ENCODE data around the gene MICAL3.
A peak's percentile ranks its signal among the peaks of the same experiment; 100 is the strongest.
"Not testable (repeated sequence)": the region's sequence is repeated elsewhere in the genome, so short reads cannot be mapped to it uniquely, and the experiment has no call there.

Gene MICAL3

GRCh38 chr22:18068381-18068988 lies 44.1 kb upstream of the MICAL3 start:
- peaks cover 0 to 26% (median 24%) of the 10 kb centered on the region in 5 donors for H3K4me1 ChIP-seq (ENCODE audit: control insufficient read depth in 5 of 5, insufficient read depth in 5 of 5, low read length in 5 of 5)
- H3K27ac ChIP-seq (ENCODE audit: low read depth, low read length) = peak overlapping the region; percentile 69
- peaks cover 0 to 2% (median 0%) of the 10 kb centered on the region in 5 donors for H3K27me3 ChIP-seq (ENCODE audit: control insufficient read depth in 5 of 5, insufficient read depth in 4 of 5, low read length in 5 of 5)
- peak overlapping the region in 2 of 5 donors; percentile 0 to 36 for H3K9ac ChIP-seq (ENCODE audit: low read length in 5 of 5)
- H3K9me3 ChIP-seq (ENCODE audit: control insufficient read depth in 5 of 5, low read length in 5 of 5) = no peaks in the 10 kb centered on the region
- H3K4me3 ChIP-seq (ENCODE audit: low read depth in 1 of 5, low read length in 5 of 5) = no peak overlapping the region
- H3K36me3 ChIP-seq (ENCODE audit: control insufficient read depth in 5 of 5, insufficient read depth in 5 of 5, low read length in 5 of 5) = no peaks in the 10 kb centered on the region

GRCh38 chr22:18067548-18068341 lies 43.4 kb upstream of the MICAL3 start:
- peaks cover 0 to 26% (median 24%) of the 10 kb centered on the region in 5 donors for H3K4me1 ChIP-seq (ENCODE audit: control insufficient read depth in 5 of 5, insufficient read depth in 5 of 5, low read length in 5 of 5)
- no peak overlapping the region for H3K4me3 ChIP-seq (ENCODE audit: low read depth in 1 of 5, low read length in 5 of 5)
- H3K27me3 ChIP-seq (ENCODE audit: control insufficient read depth in 5 of 5, insufficient read depth in 4 of 5, low read length in 5 of 5) = peaks cover 0 to 2% (median 0%) of the 10 kb centered on the region in 5 donors
- H3K36me3 ChIP-seq (ENCODE audit: control insufficient read depth in 5 of 5, insufficient read depth in 5 of 5, low read length in 5 of 5) = no peaks in the 10 kb centered on the region
- no peaks in the 10 kb centered on the region for H3K9me3 ChIP-seq (ENCODE audit: control insufficient read depth in 5 of 5, low read length in 5 of 5)
- H3K9ac ChIP-seq (ENCODE audit: low read length in 5 of 5) = peak overlapping the region in 1 of 5 donors; percentile 36
- peak overlapping the region; percentile 69 for H3K27ac ChIP-seq (ENCODE audit: low read depth, low read length)

GRCh38 chr22:18067121-18067520 lies 42.8 kb upstream of the MICAL3 start:
- Histone ChIP-seq H3K9me3 (ENCODE audit: control insufficient read depth in 5 of 5, low read length in 5 of 5) (no peaks in the 10 kb centered on the region), H3K36me3 (ENCODE audit: control insufficient read depth in 5 of 5, insufficient read depth in 5 of 5, low read length in 5 of 5) (no peaks in the 10 kb centered on the region), H3K4me3 (ENCODE audit: low read depth in 1 of 5, low read length in 5 of 5) (no peak overlapping the region), H3K9ac (ENCODE audit: low read length in 5 of 5) (no peak overlapping the region), H3K27me3 (ENCODE audit: control insufficient read depth in 5 of 5, insufficient read depth in 4 of 5, low read length in 5 of 5) (peaks cover 0 to 2% (median 0%) of the 10 kb centered on the region in 5 donors), H3K4me1 (ENCODE audit: control insufficient read depth in 5 of 5, insufficient read depth in 5 of 5, low read length in 5 of 5) (peaks cover 0 to 26% (median 24%) of the 10 kb centered on the region in 5 donors), H3K27ac (ENCODE audit: low read depth, low read length) (peak overlapping the region; percentile 69)

- no peaks in the 10 kb centered on the region for H3K9me3 ChIP-seq (ENCODE audit: control insufficient read depth in 5 of 5, low read length in 5 of 5)
- peak overlapping the region in 1 of 5 donors; percentile 19 for H3K9ac ChIP-seq (ENCODE audit: low read length in 5 of 5)
- H3K36me3 ChIP-seq (ENCODE audit: control insufficient read depth in 5 of 5, insufficient read depth in 5 of 5, low read length in 5 of 5) = no peaks in the 10 kb centered on the region
- H3K4me3 ChIP-seq (ENCODE audit: low read depth in 1 of 5, low read length in 5 of 5) = no peak overlapping the region
- H3K4me1 ChIP-seq (ENCODE audit: control insufficient read depth in 5 of 5, insufficient read depth in 5 of 5, low read length in 5 of 5) = peaks cover 0 to 26% (median 24%) of the 10 kb centered on the region in 5 donors
- H3K27ac ChIP-seq (ENCODE audit: low read depth, low read length) = no peak overlapping the region
- H3K27me3 ChIP-seq (ENCODE audit: control insufficient read depth in 5 of 5, insufficient read depth in 4 of 5, low read length in 5 of 5) = peaks cover 0 to 2% (median 0%) of the 10 kb centered on the region in 5 donors
These were observed 42.0 kb upstream of the MICAL3 start for GRCh38 chr22:18066181-18066859.

- peaks cover 2 to 32% (median 27%) of the 10 kb centered on the region in 5 donors for H3K4me1 ChIP-seq (ENCODE audit: control insufficient read depth in 5 of 5, insufficient read depth in 5 of 5, low read length in 5 of 5)
- no peak overlapping the region for H3K4me3 ChIP-seq (ENCODE audit: low read depth in 1 of 5, low read length in 5 of 5)
- H3K36me3 ChIP-seq (ENCODE audit: control insufficient read depth in 5 of 5, insufficient read depth in 5 of 5, low read length in 5 of 5) = no peaks in the 10 kb centered on the region
- H3K9ac ChIP-seq (ENCODE audit: low read length in 5 of 5) = no peak overlapping the region
- no peaks in the 10 kb centered on the region for H3K9me3 ChIP-seq (ENCODE audit: control insufficient read depth in 5 of 5, low read length in 5 of 5)
- peaks cover 0 to 3% (median 2%) of the 10 kb centered on the region in 5 donors for H3K27me3 ChIP-seq (ENCODE audit: control insufficient read depth in 5 of 5, insufficient read depth in 4 of 5, low read length in 5 of 5)
- no peak overlapping the region for H3K27ac ChIP-seq (ENCODE audit: low read depth, low read length)
These were observed 40.9 kb upstream of the MICAL3 start for GRCh38 chr22:18065256-18065655.

- H3K27me3 ChIP-seq (ENCODE audit: control insufficient read depth in 5 of 5, insufficient read depth in 4 of 5, low read length in 5 of 5) = peaks cover 0 to 3% (median 2%) of the 10 kb centered on the region in 5 donors
- H3K4me3 ChIP-seq (ENCODE audit: low read depth in 1 of 5, low read length in 5 of 5) = no peak overlapping the region
- peaks cover 2 to 32% (median 27%) of the 10 kb centered on the region in 5 donors for H3K4me1 ChIP-seq (ENCODE audit: control insufficient read depth in 5 of 5, insufficient read depth in 5 of 5, low read length in 5 of 5)
- no peaks in the 10 kb centered on the region for H3K36me3 ChIP-seq (ENCODE audit: control insufficient read depth in 5 of 5, insufficient read depth in 5 of 5, low read length in 5 of 5)
- no peak overlapping the region for H3K9ac ChIP-seq (ENCODE audit: low read length in 5 of 5)
- no peak overlapping the region for H3K27ac ChIP-seq (ENCODE audit: low read depth, low read length)
- no peaks in the 10 kb centered on the region for H3K9me3 ChIP-seq (ENCODE audit: control insufficient read depth in 5 of 5, low read length in 5 of 5)
These were observed 40.3 kb upstream of the MICAL3 start for GRCh38 chr22:18064636-18065035.

- peaks cover 2 to 23% (median 21%) of the 10 kb centered on the region in 5 donors for H3K4me1 ChIP-seq (ENCODE audit: control insufficient read depth in 5 of 5, insufficient read depth in 5 of 5, low read length in 5 of 5)
- not testable (repeated sequence) for H3K9me3 ChIP-seq (ENCODE audit: control insufficient read depth in 5 of 5, low read length in 5 of 5); H3K4me3 ChIP-seq (ENCODE audit: low read depth in 1 of 5, low read length in 5 of 5); H3K9ac ChIP-seq (ENCODE audit: low read length in 5 of 5); H3K27ac ChIP-seq (ENCODE audit: low read depth, low read length); H3K36me3 ChIP-seq (ENCODE audit: control insufficient read depth in 5 of 5, insufficient read depth in 5 of 5, low read length in 5 of 5); H3K27me3 ChIP-seq (ENCODE audit: control insufficient read depth in 5 of 5, insufficient read depth in 4 of 5, low read length in 5 of 5)
These were observed 39.4 kb upstream of the MICAL3 start for GRCh38 chr22:18063715-18064114.

- no peak overlapping the region for H3K9ac ChIP-seq (ENCODE audit: low read length in 5 of 5)
- no peak overlapping the region for H3K27ac ChIP-seq (ENCODE audit: low read depth, low read length)
- H3K27me3 ChIP-seq (ENCODE audit: control insufficient read depth in 5 of 5, insufficient read depth in 4 of 5, low read length in 5 of 5) = peaks cover 0 to 3% (median 2%) of the 10 kb centered on the region in 5 donors
- H3K4me1 ChIP-seq (ENCODE audit: control insufficient read depth in 5 of 5, insufficient read depth in 5 of 5, low read length in 5 of 5) = peaks cover 2 to 19% (median 17%) of the 10 kb centered on the region in 5 donors
- no peak overlapping the region for H3K4me3 ChIP-seq (ENCODE audit: low read depth in 1 of 5, low read length in 5 of 5)
- H3K9me3 ChIP-seq (ENCODE audit: control insufficient read depth in 5 of 5, low read length in 5 of 5) = no peaks in the 10 kb centered on the region
- no peaks in the 10 kb centered on the region for H3K36me3 ChIP-seq (ENCODE audit: control insufficient read depth in 5 of 5, insufficient read depth in 5 of 5, low read length in 5 of 5)
These were observed 38.9 kb upstream of the MICAL3 start for GRCh38 chr22:18063306-18063705.

GRCh38 chr22:18062421-18062820 lies 38.1 kb upstream of the MICAL3 start:
- Histone ChIP-seq H3K4me3 (ENCODE audit: low read depth in 1 of 5, low read length in 5 of 5) (no peak overlapping the region), H3K4me1 (ENCODE audit: control insufficient read depth in 5 of 5, insufficient read depth in 5 of 5, low read length in 5 of 5) (peaks cover under 1 to 14% (median 10%) of the 10 kb centered on the region in 5 donors), H3K36me3 (ENCODE audit: control insufficient read depth in 5 of 5, insufficient read depth in 5 of 5, low read length in 5 of 5) (no peaks in the 10 kb centered on the region), H3K27ac (ENCODE audit: low read depth, low read length) (no peak overlapping the region), H3K9ac (ENCODE audit: low read length in 5 of 5) (no peak overlapping the region), H3K9me3 (ENCODE audit: control insufficient read depth in 5 of 5, low read length in 5 of 5) (no peaks in the 10 kb centered on the region), H3K27me3 (ENCODE audit: control insufficient read depth in 5 of 5, insufficient read depth in 4 of 5, low read length in 5 of 5) (peaks cover 0 to 3% (median 2%) of the 10 kb centered on the region in 5 donors)
